BJ (cell line): ENCODE data around the gene PKN2. TPM values are rescaled to one million over a fixed set of nuclear protein-coding genes. Genes with fewer than 3 reads are reported as not detected.

ENCODE experiments used
- CTCF ChIA-PET: fragments of 350-600 bp; formaldehyde crosslinking; extraction: SDS; loops from one replicate; lab custom pipeline; 2021; ENCODE audit warnings: antibody characterized with exemption, inconsistent platforms; lab: Yijun Ruan, JAX
- POLR2A ChIA-PET: fragments of 300-600 bp; sonication (Branson Sonifier 250); formaldehyde crosslinking; extraction: SDS; loops from one replicate; lab custom pipeline; 2021; ENCODE audit warnings: antibody characterized with exemption; lab: Charles Lee
- DNase-seq: peaks from one replicate; pipeline ENCODE4 v3.0.0-alpha.2; 2011; ENCODE audit warnings: low read depth
- H3K27me3 ChIP-seq: 2 replicates; pipeline ENCODE4 v1.6.0; 2011; ENCODE audit warnings: low read length; ENCODE audit not compliant: control insufficient read depth, insufficient read depth
- H3K36me3 ChIP-seq: 2 replicates; pipeline ENCODE4 v1.5.1; 2011; ENCODE audit warnings: low read length; ENCODE audit not compliant: control insufficient read depth, insufficient read depth
- H3K4me3 ChIP-seq: 2 replicates; pipeline ENCODE4 v1.5.1; 2011; ENCODE audit warnings: low read depth, mild to moderate bottlenecking, control low read depth, low read length
- CTCF ChIP-seq: IDR thresholded peaks from 2 replicates; pipeline ENCODE4 v1.5.1; 2011; ENCODE audit warnings: low read depth, mild to moderate bottlenecking, control low read depth, inconsistent platforms, low read length, moderate library complexity; ENCODE audit not compliant: insufficient read depth
- polyA plus RNA-seq: library from polyadenylated mRNA; depleted of rRNA; stranded (reverse); fragments of >200 nt; gene quantifications from 2 replicates; pipeline ENCODE4 v1.2.3, GENCODE V29; 2011

PKN2 gene
- polyA plus RNA-seq, 1 experiment: 9.5 TPM

DNA sequence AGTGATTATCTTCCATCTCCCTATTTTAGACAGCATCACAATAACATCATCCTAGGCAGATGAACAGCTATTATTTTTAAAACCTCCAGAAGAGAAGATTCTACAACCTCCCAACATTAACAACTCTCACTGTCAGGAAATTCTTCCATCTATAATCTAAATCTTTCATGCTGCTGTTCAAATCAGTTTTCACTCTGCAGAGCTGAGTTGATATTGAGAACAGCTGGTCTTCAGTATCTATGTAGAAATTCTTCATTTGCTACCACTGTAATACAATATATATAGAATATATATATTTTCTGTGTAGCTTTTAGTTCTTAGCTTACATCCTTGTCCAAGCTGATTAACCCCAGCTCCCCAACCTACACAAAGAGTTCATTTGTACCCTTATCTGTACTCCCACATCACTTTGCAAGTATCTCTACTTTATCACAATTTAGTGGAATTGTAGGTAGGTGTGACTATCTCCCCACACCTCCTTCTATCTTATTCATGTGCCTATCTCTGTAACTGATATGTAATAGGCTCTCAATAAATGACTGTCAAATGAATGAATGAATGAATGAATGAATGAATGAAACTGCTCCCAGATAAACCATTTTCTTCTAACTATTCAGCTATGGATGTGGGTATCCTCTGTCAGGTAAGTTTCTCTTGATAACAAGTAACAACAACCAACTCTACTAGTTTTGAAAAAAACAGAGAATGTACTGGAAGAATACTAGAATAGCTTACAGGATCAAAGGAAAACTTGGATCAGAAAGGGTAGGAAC is 37.4 kb upstream of the PKN2 start:
- H3K36me3 ChIP-seq: no peaks in the 10 kb centered on the region
- POLR2A ChIA-PET: no interaction called here
- DNase-seq: no peak
- CTCF ChIA-PET: interaction anchor here (1.3 to 1.7 kb wide), 3 partner anchors 9 to 230 kb away, joined by 3 to 11 read pairs (median 5); no protein-coding TSS in a partner anchor
- no peak for TF ChIP-seq CTCF
- H3K4me3 ChIP-seq: no peak overlapping the region
- H3K27me3 ChIP-seq: no peaks in the 10 kb centered on the region

DNA sequence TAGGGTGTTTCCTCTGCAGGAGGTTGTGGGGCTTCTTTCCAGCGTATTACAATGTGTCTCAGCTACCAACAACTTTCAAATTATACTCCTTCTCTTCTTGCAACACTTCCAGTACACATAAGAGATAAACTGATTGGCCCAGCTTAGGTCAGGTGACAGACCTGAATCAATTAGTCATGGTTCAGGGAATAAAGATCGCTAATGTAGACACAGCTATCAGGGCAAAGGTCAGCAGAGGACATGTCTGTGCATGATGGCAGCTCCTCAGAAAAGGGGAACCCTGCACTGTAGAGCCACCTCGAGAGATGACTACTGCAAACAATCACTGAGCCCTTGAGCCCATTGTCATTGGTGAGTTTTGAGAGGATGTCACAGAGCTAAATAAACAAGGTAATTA is 36.8 kb upstream of the PKN2 start:
- CTCF ChIA-PET: interaction anchor here (1.3 to 1.7 kb wide), 2 partner anchors 8 to 230 kb away, joined by 5 to 11 read pairs; no protein-coding TSS in a partner anchor
- no peak for TF ChIP-seq CTCF

DNA sequence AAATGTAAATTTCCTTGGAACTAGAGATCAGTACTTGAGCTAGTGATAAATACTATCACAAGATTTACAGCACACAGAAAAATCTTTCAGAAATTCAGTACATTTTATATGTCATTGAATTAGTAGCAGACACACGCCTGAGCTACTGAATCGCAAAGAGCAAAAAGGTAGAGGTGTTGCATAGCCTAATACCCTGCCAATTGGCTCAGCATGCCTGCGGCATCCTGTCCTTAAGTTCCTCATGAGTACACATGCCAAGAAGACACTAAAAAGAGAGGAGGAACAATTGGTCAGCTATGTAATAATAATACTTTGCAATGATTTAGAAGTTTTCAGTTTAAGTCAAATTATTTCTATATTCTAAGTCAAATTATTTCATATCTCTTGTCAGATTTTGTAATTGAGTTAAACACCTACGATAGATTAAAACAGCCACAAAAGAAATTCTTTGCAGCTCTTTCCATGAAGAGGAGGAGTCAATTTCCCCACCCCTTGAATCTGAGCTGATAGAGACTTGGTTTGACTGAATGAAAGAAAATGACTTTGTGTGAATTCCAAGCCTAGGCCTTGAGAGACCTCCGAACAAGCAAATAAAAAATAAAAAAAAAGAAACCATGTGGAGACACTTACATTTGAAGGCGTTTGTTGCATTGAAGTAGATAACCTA is 36.2 kb upstream of the PKN2 start:
- no peaks in the 10 kb centered on the region for H3K36me3 ChIP-seq
- ChIA-PET POLR2A (no interaction called here), CTCF (interaction anchor here (1.3 to 1.7 kb wide), 2 partner anchors 7 to 229 kb away, joined by 5 to 11 read pairs; no protein-coding TSS in a partner anchor)
- H3K27me3 ChIP-seq: no peaks in the 10 kb centered on the region
- no peak for DNase-seq
- no peak overlapping the region for H3K4me3 ChIP-seq
- no peak for TF ChIP-seq CTCF

More for the DNA sequence above, 36.8 kb upstream of the PKN2 start:
- Histone ChIP-seq H3K36me3 (no peaks in the 10 kb centered on the region), H3K4me3 (no peak overlapping the region), H3K27me3 (no peaks in the 10 kb centered on the region)
- no peak for DNase-seq
- POLR2A ChIA-PET: no interaction called here

DNA sequence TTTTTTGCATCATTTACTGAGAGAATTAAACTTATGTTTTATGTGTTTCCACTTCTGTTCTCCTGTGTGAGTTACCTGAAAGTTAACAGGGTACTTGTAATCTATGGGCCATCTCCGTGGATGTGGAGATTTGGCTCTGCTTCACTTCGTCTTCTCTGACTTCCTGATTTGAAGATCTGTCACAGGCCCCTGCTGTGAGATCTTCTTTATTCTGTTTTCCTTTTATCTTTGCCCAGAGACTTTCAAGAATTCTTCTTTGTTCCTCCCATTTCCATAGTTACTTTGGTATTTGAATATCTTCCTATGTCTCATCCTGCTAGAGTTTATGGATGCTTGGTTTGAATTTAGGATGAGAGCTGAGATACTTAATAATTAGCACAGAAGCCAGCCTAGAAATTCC is 35.4 kb upstream of the PKN2 start:
- ChIA-PET POLR2A (no interaction called here), CTCF (interaction anchor here (1.1 kb wide), 1 partner anchor 228 kb away, joined by 4 read pairs; no protein-coding TSS in a partner anchor)
- no peaks in the 10 kb centered on the region for H3K36me3 ChIP-seq
- H3K27me3 ChIP-seq: no peaks in the 10 kb centered on the region
- H3K4me3 ChIP-seq: no peak overlapping the region
- no peak for TF ChIP-seq CTCF
- no peak for DNase-seq

DNA sequence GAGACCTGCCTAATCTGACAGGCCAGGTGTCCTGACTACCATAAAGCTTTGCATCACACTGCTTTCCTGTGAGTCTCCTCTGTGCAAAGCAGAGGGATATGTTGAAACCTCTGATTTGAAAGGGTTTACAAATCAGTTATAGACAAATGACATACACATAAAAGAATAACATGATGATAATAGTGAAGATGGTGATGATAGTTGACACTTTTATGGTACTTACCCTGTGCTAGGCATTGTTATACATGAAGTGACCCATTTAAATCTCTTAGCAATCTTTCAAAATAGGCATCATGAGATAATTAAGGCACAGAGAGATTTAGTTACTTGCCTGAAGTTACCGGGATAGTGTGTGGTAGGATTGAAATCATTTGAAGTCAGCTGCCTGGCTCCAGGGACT is 34.1 kb upstream of the PKN2 start:
- no peak overlapping the region for H3K4me3 ChIP-seq
- no peak for DNase-seq
- POLR2A ChIA-PET: no interaction called here
- TF ChIP-seq CTCF: no peak
- H3K27me3 ChIP-seq: no peaks in the 10 kb centered on the region
- H3K36me3 ChIP-seq: no peaks in the 10 kb centered on the region
- CTCF ChIA-PET: interaction anchor here (1.1 kb wide), 1 partner anchor 227 kb away, joined by 4 read pairs; no protein-coding TSS in a partner anchor
